Esophagus muscularis mucosa (tissue), 4 donors: ENCODE data around the gene CLIC1.

ENCODE experiments used
- CTCF ChIP-seq, 3 experiments: fragments of 200-600 bp in 2 of 3; fragments of 450-650 bp in 1 of 3; sonication (generic) in 2 of 3; IDR thresholded peaks; one replicate each; pipeline ENCODE4 v1.5.1; 2017 to 2019; ENCODE audit warnings: antibody characterized with exemption in 3 of 3, mild to moderate bottlenecking in 2 of 3, moderate library complexity in 1 of 3
- EP300 ChIP-seq: sonication (generic); formaldehyde crosslinking; IDR thresholded peaks from one replicate; pipeline ENCODE4 v1.6.1; 2017; ENCODE audit warnings: antibody characterized with exemption
- POLR2A ChIP-seq: fragments of 450-650 bp; IDR thresholded peaks from one replicate; pipeline ENCODE4 v1.6.1; 2017; ENCODE audit warnings: antibody characterized with exemption, moderate library complexity, mild to moderate bottlenecking, low read depth
- POLR2AphosphoS5 ChIP-seq, 2 donors: sonication (generic); formaldehyde crosslinking; IDR thresholded peaks; one replicate each; pipeline ENCODE4 v1.6.1; 2017; ENCODE audit warnings: antibody characterized with exemption in 2 of 2

GRCh38 chr6:31728767-31729514 lies 7.4 kb downstream of the CLIC1 start, which contains the start of gene DDAH2:
- TF ChIP-seq CTCF (IDR thresholded peaks at IDR 0.05) (peak in 2 of 3 experiments; percentile 58), POLR2A (no peak), EP300 (no peak), POLR2AphosphoS5 (IDR thresholded peaks at IDR 0.05) (no peak)
